ENCODE data around the gene ADAMTS17. TPM values are rescaled to one million over a fixed set of nuclear protein-coding genes. Genes with fewer than 3 reads are reported as not detected.
A peak's percentile ranks its signal among the peaks of the same experiment; 100 is the strongest.

Gene ADAMTS17
- total and polyA plus RNA-seq, 8 donors = 4.2 to 16.4 (median 10.8) TPM

DNA sequence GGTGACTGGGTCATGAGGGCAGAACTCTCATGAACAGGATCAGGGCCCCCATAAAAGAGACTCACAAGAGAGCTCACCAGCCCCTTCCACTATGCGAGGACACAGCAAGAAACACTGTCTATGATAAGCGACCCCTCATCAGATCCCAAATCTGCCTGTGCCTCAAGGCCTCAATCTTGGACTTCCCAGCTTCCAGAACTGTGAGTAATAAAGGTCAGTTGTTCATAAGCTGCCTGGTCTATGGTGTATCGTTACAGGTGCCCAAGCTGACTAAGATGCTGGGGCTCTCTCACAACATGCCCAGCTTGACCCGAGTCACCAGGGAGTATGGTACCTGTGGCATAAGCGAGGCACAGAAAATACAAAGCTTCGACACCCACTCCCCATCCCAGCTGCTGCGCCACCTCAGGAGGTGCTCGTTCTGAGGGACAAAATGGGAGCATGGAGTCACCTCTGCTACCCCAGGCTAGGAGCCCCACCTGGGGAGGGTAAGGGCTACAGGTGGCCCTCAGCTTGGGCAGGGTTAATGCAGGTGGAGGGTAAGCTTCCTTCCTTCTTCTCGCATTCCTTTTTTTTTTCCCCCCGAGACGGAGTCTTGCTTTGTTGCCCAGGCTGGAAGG, 234.1 kb downstream of the ADAMTS17 start:
- H3K36me3 ChIP-seq = no peaks in the 10 kb centered on the region
- no peak for FAIRE-seq
- WGBS, 2 donors = 97 to 98% methylated on average over 11 of the region's 11 CpGs
- H3K9me3 ChIP-seq = no peaks in the 10 kb centered on the region
- no peaks in the 10 kb centered on the region for H3K27me3 ChIP-seq
- no peak overlapping the region for H3K27ac ChIP-seq
- intact Hi-C loops (cut with DNase I) = no loop called here
- no peaks in the 10 kb centered on the region for H3K4me1 ChIP-seq
- H3K4me3 ChIP-seq = no peak overlapping the region
- ATAC-seq = no peak
- DNase-seq = no peak
- TF ChIP-seq, protein P1, sequence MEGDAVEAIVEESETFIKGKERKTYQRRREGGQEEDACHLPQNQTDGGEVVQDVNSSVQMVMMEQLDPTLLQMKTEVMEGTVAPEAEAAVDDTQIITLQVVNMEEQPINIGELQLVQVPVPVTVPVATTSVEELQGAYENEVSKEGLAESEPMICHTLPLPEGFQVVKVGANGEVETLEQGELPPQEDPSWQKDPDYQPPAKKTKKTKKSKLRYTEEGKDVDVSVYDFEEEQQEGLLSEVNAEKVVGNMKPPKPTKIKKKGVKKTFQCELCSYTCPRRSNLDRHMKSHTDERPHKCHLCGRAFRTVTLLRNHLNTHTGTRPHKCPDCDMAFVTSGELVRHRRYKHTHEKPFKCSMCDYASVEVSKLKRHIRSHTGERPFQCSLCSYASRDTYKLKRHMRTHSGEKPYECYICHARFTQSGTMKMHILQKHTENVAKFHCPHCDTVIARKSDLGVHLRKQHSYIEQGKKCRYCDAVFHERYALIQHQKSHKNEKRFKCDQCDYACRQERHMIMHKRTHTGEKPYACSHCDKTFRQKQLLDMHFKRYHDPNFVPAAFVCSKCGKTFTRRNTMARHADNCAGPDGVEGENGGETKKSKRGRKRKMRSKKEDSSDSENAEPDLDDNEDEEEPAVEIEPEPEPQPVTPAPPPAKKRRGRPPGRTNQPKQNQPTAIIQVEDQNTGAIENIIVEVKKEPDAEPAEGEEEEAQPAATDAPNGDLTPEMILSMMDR (IDR thresholded peaks at IDR 0.05) = no peak

DNA sequence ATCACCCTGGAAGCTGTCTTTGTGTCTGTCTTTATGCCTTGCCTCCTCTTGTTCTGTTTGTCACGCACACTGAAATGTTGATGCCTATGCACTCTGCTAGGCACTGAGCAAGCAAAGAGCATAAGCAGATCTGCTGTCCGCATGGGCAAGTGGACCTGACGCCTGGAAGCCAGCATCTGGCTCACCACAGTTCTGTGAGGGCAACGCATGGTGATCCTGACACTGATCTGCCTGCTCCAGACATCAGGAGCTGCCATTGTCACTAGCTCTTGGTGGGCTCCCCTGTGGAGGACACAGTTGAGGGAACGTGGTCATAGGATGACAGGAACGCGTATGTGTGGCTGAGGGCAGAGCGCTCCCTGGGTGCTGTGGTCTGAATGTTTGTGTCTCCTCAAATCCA, 234.6 kb downstream of the ADAMTS17 start:
- no peak overlapping the region for H3K27ac ChIP-seq
- WGBS, 2 donors = 86% methylated on average over 8 of the region's 8 CpGs
- FAIRE-seq (no peak), DNase-seq (no peak), ATAC-seq (peak in 1 of 4 donors; percentile 9)
- no peaks in the 10 kb centered on the region for H3K27me3 ChIP-seq
- intact Hi-C loops (cut with DNase I) = no loop called here
- no peaks in the 10 kb centered on the region for H3K9me3 ChIP-seq
- H3K36me3 ChIP-seq = no peaks in the 10 kb centered on the region
- TF ChIP-seq, protein P1 (IDR thresholded peaks at IDR 0.05) = no peak
- no peak overlapping the region for H3K4me3 ChIP-seq
- no peaks in the 10 kb centered on the region for H3K4me1 ChIP-seq

DNA sequence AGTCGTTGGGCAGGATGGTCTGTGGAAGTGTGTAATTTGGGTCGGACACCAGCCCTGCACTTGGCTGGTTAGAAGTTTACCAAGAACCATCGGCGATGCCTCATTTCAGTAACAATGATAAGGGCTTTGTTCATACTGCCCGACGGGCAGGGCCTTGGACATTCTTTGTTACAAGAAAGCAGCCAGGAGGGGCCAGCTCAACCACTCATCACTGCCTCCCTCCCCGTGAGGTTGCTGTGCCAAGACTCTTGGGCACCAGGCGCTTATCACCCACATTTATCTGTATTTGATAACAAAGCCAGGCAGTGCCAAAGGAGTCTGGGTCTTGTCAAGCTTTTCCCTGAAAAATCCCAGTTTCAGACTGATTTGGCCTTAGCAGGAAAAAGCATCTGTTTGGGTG, 235.0 kb downstream of the ADAMTS17 start:
- intact Hi-C loops (cut with DNase I) = no loop called here
- Histone ChIP-seq H3K27me3 (no peaks in the 10 kb centered on the region), H3K4me1 (no peaks in the 10 kb centered on the region), H3K36me3 (no peaks in the 10 kb centered on the region), H3K4me3 (no peak overlapping the region), H3K27ac (no peak overlapping the region), H3K9me3 (no peaks in the 10 kb centered on the region)
- peak in 2 of 4 donors; percentile 62 to 75 for ATAC-seq
- FAIRE-seq = no peak
- whole genome bisulfite sequencing, 2 donors = 22 to 32% methylated on average over 8 of the region's 8 CpGs
- TF ChIP-seq, protein P1 (IDR thresholded peaks at IDR 0.05) = no peak
- DNase-seq = no peak

DNA sequence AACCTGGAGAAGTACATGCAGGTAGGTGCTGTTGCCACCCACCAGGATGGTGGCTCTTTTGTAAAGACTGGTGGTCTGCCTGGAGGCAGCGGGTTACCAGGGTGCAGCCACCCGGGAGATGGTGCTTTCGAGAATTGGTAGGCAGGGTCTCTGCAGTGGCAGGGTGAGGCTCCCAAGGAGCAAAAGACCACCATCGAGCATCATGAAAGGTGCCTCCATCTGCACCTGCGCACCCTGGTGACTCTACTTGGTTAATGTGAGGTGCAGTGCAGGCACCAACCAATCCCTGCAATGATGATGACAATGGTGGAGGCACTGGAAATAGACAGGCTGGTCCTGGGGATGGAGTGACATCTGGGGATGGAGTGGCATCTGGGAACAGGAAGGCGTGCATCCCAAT, 236.7 kb downstream of the ADAMTS17 start:
- Histone ChIP-seq H3K9me3 (no peaks in the 10 kb centered on the region), H3K4me1 (no peaks in the 10 kb centered on the region), H3K27ac (no peak overlapping the region), H3K27me3 (no peaks in the 10 kb centered on the region), H3K36me3 (no peaks in the 10 kb centered on the region), H3K4me3 (no peak overlapping the region)
- FAIRE-seq (no peak), DNase-seq (no peak), ATAC-seq (no peak)
- TF ChIP-seq, protein P1 (IDR thresholded peaks at IDR 0.05) = no peak
- 95 to 99% methylated on average over 6 of the region's 6 CpGs for WGBS, 2 donors
- intact Hi-C loops (cut with DNase I) = no loop called here

DNA sequence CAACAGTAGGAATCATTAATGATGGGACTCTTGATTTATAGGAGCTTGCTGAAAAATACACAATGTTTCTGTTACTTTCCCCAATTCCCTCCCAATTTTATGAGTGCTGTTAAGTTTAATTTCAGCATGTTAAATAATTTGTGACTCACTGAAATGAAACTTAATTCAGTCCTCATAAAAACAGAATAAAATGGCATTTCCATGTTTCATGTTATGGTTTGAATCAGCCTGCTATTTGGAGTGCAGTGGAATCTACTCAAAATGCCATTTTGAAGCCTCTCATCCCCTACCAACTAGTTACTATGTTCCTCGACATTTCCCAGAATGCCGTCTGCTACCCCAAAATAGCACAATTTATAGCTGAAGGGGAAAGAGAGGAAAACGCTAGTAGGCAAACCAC, 237.5 kb downstream of the ADAMTS17 start:
- 94 to 95% methylated on average over 3 of the region's 3 CpGs for WGBS, 2 donors

More for the DNA sequence above, 237.5 kb downstream of the ADAMTS17 start:
- no peaks in the 10 kb centered on the region for H3K4me1 ChIP-seq
- DNase-seq (no peak), FAIRE-seq (no peak), ATAC-seq (no peak)
- TF ChIP-seq, protein P1 (IDR thresholded peaks at IDR 0.05) = no peak
- H3K27me3 ChIP-seq = no peaks in the 10 kb centered on the region
- H3K27ac ChIP-seq = no peak overlapping the region
- no peaks in the 10 kb centered on the region for H3K9me3 ChIP-seq
- intact Hi-C loops (cut with DNase I) = no loop called here
- no peak overlapping the region for H3K4me3 ChIP-seq
- H3K36me3 ChIP-seq = no peaks in the 10 kb centered on the region
